H9 (cell line): ENCODE results near the gene WNT2. TPM values are rescaled to one million over a fixed set of nuclear protein-coding genes. Genes with fewer than 3 reads are reported as not detected.

Experiments
- DNase-seq: peaks from one replicate; pipeline ENCODE4 v3.0.0-alpha.2; 2017
- H2AFZ ChIP-seq: one replicate; pipeline ENCODE4 v1.6.1; 2013; ENCODE audit warnings: mild to moderate bottlenecking, low read length, control low read depth, moderate library complexity
- H2AK5ac ChIP-seq: 2 replicates; pipeline ENCODE4 v1.6.1; 2013; ENCODE audit warnings: low read length, control low read depth, mixed read lengths; ENCODE audit not compliant: insufficient read length
- H2BK120ac ChIP-seq: one replicate; pipeline ENCODE4 v1.6.1; 2013; ENCODE audit warnings: low read depth, mild to moderate bottlenecking, low read length, control low read depth, inconsistent platforms; ENCODE audit not compliant: poor library complexity, severe bottlenecking
- H2BK12ac ChIP-seq: 2 replicates; pipeline ENCODE4 v1.6.1; 2013; ENCODE audit warnings: low read length, control low read depth, mixed read lengths, low read depth; ENCODE audit not compliant: insufficient read length
- H2BK15ac ChIP-seq: 2 replicates; pipeline ENCODE4 v1.6.1; 2013; ENCODE audit warnings: low read depth, low read length, control low read depth
- H2BK20ac ChIP-seq: one replicate; pipeline ENCODE4 v1.6.1; 2013; ENCODE audit warnings: low read depth, mild to moderate bottlenecking, low read length, control low read depth, inconsistent platforms; ENCODE audit not compliant: poor library complexity, severe bottlenecking
- H2BK5ac ChIP-seq: 2 replicates; pipeline ENCODE4 v1.6.1; 2013; ENCODE audit warnings: low read length, control low read depth, mixed read lengths; ENCODE audit not compliant: insufficient read length
- H3K14ac ChIP-seq: 2 replicates; pipeline ENCODE4 v1.6.1; 2013; ENCODE audit warnings: low read length, control low read depth; ENCODE audit not compliant: insufficient read depth
- H3K18ac ChIP-seq: 2 replicates; pipeline ENCODE4 v1.6.1; 2013; ENCODE audit warnings: low read depth, mild to moderate bottlenecking, mixed read lengths, low read length, control low read depth; ENCODE audit not compliant: insufficient read length
- H3K23ac ChIP-seq: 2 replicates; pipeline ENCODE4 v1.6.1; 2013; ENCODE audit warnings: low read length, control low read depth, mixed read lengths, low read depth; ENCODE audit not compliant: insufficient read length
- H3K23me2 ChIP-seq: 2 replicates; pipeline ENCODE4 v1.6.1; 2013; ENCODE audit warnings: low read depth, mild to moderate bottlenecking, mixed read lengths, low read length, control low read depth; ENCODE audit not compliant: insufficient read length, poor library complexity, severe bottlenecking
- H3K27ac ChIP-seq: 2 replicates; pipeline ENCODE4 v1.5.1; 2013; ENCODE audit warnings: low read length, control low read depth, mixed read lengths, low read depth; ENCODE audit not compliant: insufficient read length
- H3K27me3 ChIP-seq: 2 replicates; pipeline ENCODE4 v1.6.1; 2013; ENCODE audit warnings: low read length, control low read depth, inconsistent platforms; ENCODE audit not compliant: insufficient read depth
- H3K4ac ChIP-seq: 2 replicates; pipeline ENCODE4 v1.6.1; 2013; ENCODE audit warnings: low read depth, mild to moderate bottlenecking, control low read depth, inconsistent platforms, low read length, moderate library complexity
- H3K4me1 ChIP-seq: 2 replicates; pipeline ENCODE4 v1.6.1; 2013; ENCODE audit warnings: low read length, control low read depth, inconsistent platforms; ENCODE audit not compliant: insufficient read depth
- H3K4me2 ChIP-seq: 2 replicates; pipeline ENCODE4 v1.6.1; 2013; ENCODE audit warnings: low read length, control low read depth, mixed read lengths; ENCODE audit not compliant: insufficient read length, insufficient read depth
- H3K56ac ChIP-seq: 2 replicates; pipeline ENCODE4 v1.6.1; 2013; ENCODE audit warnings: low read depth, mild to moderate bottlenecking, mixed read lengths, low read length, control low read depth; ENCODE audit not compliant: insufficient read length
- H3K79me1 ChIP-seq: 2 replicates; pipeline ENCODE4 v1.6.1; 2013; ENCODE audit warnings: low read depth, mild to moderate bottlenecking, moderate library complexity, low read length, control low read depth, inconsistent platforms; ENCODE audit not compliant: insufficient read depth, poor library complexity, severe bottlenecking
- H3K79me2 ChIP-seq: 2 replicates; pipeline ENCODE4 v1.6.1; 2013; ENCODE audit warnings: low read length, control low read depth, inconsistent platforms; ENCODE audit not compliant: insufficient read depth
- H3K9ac ChIP-seq: 2 replicates; pipeline ENCODE4 v1.6.1; 2013; ENCODE audit warnings: low read length, control low read depth, mixed read lengths; ENCODE audit not compliant: insufficient read length; ENCODE audit errors: extremely low read depth
- H3K9me3 ChIP-seq: one replicate; pipeline ENCODE4 v1.6.1; 2013; ENCODE audit warnings: low read depth, low read length, inconsistent platforms; ENCODE audit not compliant: control insufficient read depth
- H3T11ph ChIP-seq: one replicate; pipeline ENCODE4 v1.6.1; 2013; ENCODE audit warnings: mild to moderate bottlenecking, low read length, control low read depth, inconsistent platforms
- H4K20me1 ChIP-seq: one replicate; pipeline ENCODE4 v1.6.1; 2013; ENCODE audit not compliant: control insufficient read depth, insufficient read length, insufficient read depth
- H4K5ac ChIP-seq: 2 replicates; pipeline ENCODE4 v1.6.1; 2013; ENCODE audit warnings: low read depth, mild to moderate bottlenecking, mixed read lengths, low read length, control low read depth; ENCODE audit not compliant: insufficient read length
- H4K8ac ChIP-seq: replicated peaks from 2 replicates; pipeline ENCODE4 v1.6.1; 2013; ENCODE audit warnings: low read length, control low read depth, mixed read lengths, low read depth; ENCODE audit not compliant: insufficient read length
- H4K91ac ChIP-seq: 2 replicates; pipeline ENCODE4 v1.6.1; 2013; ENCODE audit warnings: low read depth, mild to moderate bottlenecking, moderate library complexity, mixed read lengths, low read length, control low read depth; ENCODE audit not compliant: insufficient read length
- H3K27ac Mint-ChIP-seq, 3 experiments: 2 replicates in 2 of 3; 3 replicates in 1 of 3; pipeline ENCODE4 v1.8.0; 2020 to 2021; ENCODE audit warnings: mixed read lengths in 3 of 3, mild to moderate bottlenecking in 1 of 3, moderate library complexity in 1 of 3
- H3K27me3 Mint-ChIP-seq: 2 replicates; pipeline ENCODE4 v1.8.0; 2021; ENCODE audit warnings: low read depth, mild to moderate bottlenecking, moderate library complexity, mixed read lengths
- H3K36me3 Mint-ChIP-seq, 3 experiments: 2 replicates in 2 of 3; 3 replicates in 1 of 3; pipeline ENCODE4 v1.8.0; 2020 to 2021; ENCODE audit warnings: low read depth in 3 of 3, mixed read lengths in 3 of 3; ENCODE audit not compliant: insufficient read depth in 1 of 3
- H3K4me1 Mint-ChIP-seq, 2 experiments: 2 replicates each; pipeline ENCODE4 v1.8.0; 2020; ENCODE audit warnings: mixed read lengths in 2 of 2
- H3K4me3 Mint-ChIP-seq, 2 experiments: 2 replicates in 1 of 2; 3 replicates in 1 of 2; pipeline ENCODE4 v1.8.0; 2020 to 2021; ENCODE audit warnings: mild to moderate bottlenecking in 2 of 2, mixed read lengths in 2 of 2, moderate library complexity in 1 of 2
- H3K9me3 Mint-ChIP-seq, 2 experiments: 2 replicates in 1 of 2; 3 replicates in 1 of 2; pipeline ENCODE4 v1.8.0; 2020; ENCODE audit warnings: mild to moderate bottlenecking in 2 of 2, mixed read lengths in 2 of 2, moderate library complexity in 1 of 2
- WGBS: extraction: QIAGEN DNeasy Blood & Tissue Kit; methylation state at CpG from one replicate; pipeline ENCODE4 v1.1.7; 2013; ENCODE audit warnings: missing lambda C conversion rate, low lambda C conversion rate, mixed read lengths; ENCODE audit not compliant: insufficient read length; ENCODE audit errors: extremely low coverage; 5-methylcytosine and 5-hydroxymethylcytosine counted together
- total RNA-seq: library from RNA; stranded (reverse); gene quantifications from 2 replicates; pipeline ENCODE4 v1.2.1, GENCODE V29; 2021
- TF ChIP-seq, protein P1 (sequence below): fragments of 200-600 bp; sonication (generic); conservative IDR thresholded peaks from 3 replicates; pipeline ENCODE4 v1.8.0; 2021; ENCODE audit warnings: antibody characterized with exemption, mild to moderate bottlenecking

The WNT2 gene
- total RNA-seq, 1 experiment from 2014 or later: not detected

DNA sequence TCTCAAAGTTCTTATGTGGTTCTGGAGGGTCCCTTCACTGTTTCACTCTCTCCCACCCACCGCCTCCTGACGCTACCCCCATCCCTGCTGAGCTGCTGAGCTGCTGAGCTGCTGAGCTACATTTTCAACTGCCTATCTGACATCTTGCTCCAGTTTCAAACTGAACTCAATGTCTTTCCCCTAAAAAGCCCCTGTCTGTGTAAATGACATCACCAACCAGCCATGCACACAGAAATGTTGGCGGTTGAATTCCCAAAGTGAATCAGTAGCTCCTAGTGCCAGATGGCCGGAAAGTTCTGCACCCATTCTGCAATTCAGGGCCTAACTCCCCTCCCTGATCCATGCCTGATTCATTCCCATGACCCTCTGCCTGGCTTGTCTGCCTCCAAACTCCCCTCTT lies 71.2 kb downstream of the WNT2 start:
- Histone ChIP-seq H3K14ac (no peak overlapping the region), H4K8ac (no peak overlapping the region), H2BK5ac (no peak overlapping the region), H3K9ac (no peak overlapping the region), H3K79me2 (0 out of 2 replicates have a peak, but pooled peaks cover 2% of the 10 kb centered on the region), H3T11ph (no peak overlapping the region), H3K4ac (no peak overlapping the region), H3K4me1 (no peaks in the 10 kb centered on the region; the same call in 1 of the 2 replicates), H3K27ac (no peak overlapping the region), H2AK5ac (no peak overlapping the region), H3K79me1 (no peaks in the 10 kb centered on the region), H3K9me3 (no peaks in the 10 kb centered on the region), H4K20me1 (no peaks in the 10 kb centered on the region), H3K27me3 (no peaks in the 10 kb centered on the region), H4K5ac (no peak overlapping the region), H3K56ac (no peak overlapping the region), H3K23ac (no peak overlapping the region), H3K23me2 (no peaks in the 10 kb centered on the region), H2BK120ac (no peak overlapping the region), H4K91ac (no peak overlapping the region), H2BK12ac (no peak overlapping the region), H3K4me2 (no peak overlapping the region), H3K18ac (no peak overlapping the region), H2AFZ (no peak overlapping the region), H2BK15ac (no peak overlapping the region), H2BK20ac (no peak overlapping the region)
- H3K27ac Mint-ChIP-seq: no peak overlapping the region
- H3K9me3 Mint-ChIP-seq: no peaks in the 10 kb centered on the region
- no peak for DNase-seq
- no peaks in the 10 kb centered on the region for H3K36me3 Mint-ChIP-seq
- WGBS: no CpG with 5 or more reads among the region's 4 CpGs
- H3K4me1 Mint-ChIP-seq: no peaks in the 10 kb centered on the region
- H3K4me3 Mint-ChIP-seq: no peak overlapping the region
- peaks cover 2% of the 10 kb centered on the region; the same call in 1 of the 2 replicates for H3K27me3 Mint-ChIP-seq
- TF ChIP-seq, protein P1, sequence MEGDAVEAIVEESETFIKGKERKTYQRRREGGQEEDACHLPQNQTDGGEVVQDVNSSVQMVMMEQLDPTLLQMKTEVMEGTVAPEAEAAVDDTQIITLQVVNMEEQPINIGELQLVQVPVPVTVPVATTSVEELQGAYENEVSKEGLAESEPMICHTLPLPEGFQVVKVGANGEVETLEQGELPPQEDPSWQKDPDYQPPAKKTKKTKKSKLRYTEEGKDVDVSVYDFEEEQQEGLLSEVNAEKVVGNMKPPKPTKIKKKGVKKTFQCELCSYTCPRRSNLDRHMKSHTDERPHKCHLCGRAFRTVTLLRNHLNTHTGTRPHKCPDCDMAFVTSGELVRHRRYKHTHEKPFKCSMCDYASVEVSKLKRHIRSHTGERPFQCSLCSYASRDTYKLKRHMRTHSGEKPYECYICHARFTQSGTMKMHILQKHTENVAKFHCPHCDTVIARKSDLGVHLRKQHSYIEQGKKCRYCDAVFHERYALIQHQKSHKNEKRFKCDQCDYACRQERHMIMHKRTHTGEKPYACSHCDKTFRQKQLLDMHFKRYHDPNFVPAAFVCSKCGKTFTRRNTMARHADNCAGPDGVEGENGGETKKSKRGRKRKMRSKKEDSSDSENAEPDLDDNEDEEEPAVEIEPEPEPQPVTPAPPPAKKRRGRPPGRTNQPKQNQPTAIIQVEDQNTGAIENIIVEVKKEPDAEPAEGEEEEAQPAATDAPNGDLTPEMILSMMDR: no peak
